ENCODE measurements around the gene UBC.
"Not testable (repeated sequence)": the region's sequence is repeated elsewhere in the genome, so short reads cannot be mapped to it uniquely, and the experiment has no call there.

Gene UBC

DNA sequence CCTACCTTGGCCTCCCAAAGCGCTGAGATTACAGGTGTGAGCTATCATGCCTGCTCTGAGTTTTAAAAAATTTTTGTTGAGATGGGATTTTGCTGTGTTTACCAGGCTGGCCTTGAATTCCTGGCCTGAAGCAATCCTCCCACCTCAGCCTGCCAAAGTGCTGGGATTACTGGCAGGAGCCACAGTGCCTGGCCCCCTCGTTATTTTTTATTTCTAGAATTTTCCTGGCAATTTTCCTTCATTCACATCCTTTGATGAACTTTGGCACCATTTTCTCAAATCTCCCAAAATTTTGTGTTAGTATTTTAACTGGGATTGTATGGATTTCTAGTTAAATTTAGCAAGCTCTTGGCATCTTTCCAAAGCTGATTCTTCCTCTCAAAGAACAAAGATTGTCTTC is 26.2 kb downstream of the UBC start:
- H3K79me2 ChIP-seq (ENCODE audit: control insufficient read depth, low read length) = no peaks in the 10 kb centered on the region
- no peak for TF ChIP-seq EZH2phosphoT487 (IDR thresholded peaks at IDR 0.05; ENCODE audit: borderline replicate concordance, low read length)
- TF ChIP-seq, protein P1, sequence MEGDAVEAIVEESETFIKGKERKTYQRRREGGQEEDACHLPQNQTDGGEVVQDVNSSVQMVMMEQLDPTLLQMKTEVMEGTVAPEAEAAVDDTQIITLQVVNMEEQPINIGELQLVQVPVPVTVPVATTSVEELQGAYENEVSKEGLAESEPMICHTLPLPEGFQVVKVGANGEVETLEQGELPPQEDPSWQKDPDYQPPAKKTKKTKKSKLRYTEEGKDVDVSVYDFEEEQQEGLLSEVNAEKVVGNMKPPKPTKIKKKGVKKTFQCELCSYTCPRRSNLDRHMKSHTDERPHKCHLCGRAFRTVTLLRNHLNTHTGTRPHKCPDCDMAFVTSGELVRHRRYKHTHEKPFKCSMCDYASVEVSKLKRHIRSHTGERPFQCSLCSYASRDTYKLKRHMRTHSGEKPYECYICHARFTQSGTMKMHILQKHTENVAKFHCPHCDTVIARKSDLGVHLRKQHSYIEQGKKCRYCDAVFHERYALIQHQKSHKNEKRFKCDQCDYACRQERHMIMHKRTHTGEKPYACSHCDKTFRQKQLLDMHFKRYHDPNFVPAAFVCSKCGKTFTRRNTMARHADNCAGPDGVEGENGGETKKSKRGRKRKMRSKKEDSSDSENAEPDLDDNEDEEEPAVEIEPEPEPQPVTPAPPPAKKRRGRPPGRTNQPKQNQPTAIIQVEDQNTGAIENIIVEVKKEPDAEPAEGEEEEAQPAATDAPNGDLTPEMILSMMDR (IDR thresholded peaks at IDR 0.05; ENCODE audit: low read depth, low read length, poor library complexity, severe bottlenecking) = no peak
- peak overlapping the region; percentile 61 for H3K4me2 ChIP-seq (ENCODE audit: low read length)

DNA sequence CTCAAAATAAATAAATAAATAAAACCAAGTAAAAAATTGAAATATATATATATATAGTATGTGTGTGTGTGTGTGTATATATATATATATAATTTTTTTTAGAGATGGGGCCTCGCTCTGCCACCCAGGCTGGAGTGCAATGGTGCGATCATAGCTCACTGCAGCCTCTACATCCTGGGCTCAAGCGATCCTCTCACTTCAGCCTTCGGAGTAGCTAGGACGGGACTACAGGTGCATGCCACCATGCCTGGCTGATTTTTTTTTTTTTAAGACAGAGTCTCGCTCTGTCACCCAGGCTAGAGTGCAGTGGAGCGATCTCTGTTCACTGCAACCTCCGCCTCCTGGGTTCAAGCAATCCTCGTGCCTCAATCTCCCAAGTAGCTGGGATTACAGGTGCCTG is 26.7 kb downstream of the UBC start:
- H3K4me1 ChIP-seq (ENCODE audit: control insufficient read depth, low read length) = peaks cover 95% of the 10 kb centered on the region
- peak overlapping the region; percentile 91 for H3K27ac ChIP-seq (ENCODE audit: low read depth, low read length)
- not testable (repeated sequence) for H3K79me2 ChIP-seq (ENCODE audit: control insufficient read depth, low read length); H3K9me3 ChIP-seq (ENCODE audit: control insufficient read depth, insufficient read depth, low read length); H3K9me2 ChIP-seq (replicated peaks; ENCODE audit: control insufficient read depth, low read length); H3K36me3 ChIP-seq (ENCODE audit: control insufficient read depth, low read length); H3K27me3 ChIP-seq (ENCODE audit: control insufficient read depth, low read length); H4K20me1 ChIP-seq (ENCODE audit: control insufficient read depth, insufficient read depth, low read depth, low read length)
- peaks cover 27% of the 10 kb centered on the region for H3F3A ChIP-seq (ENCODE audit: control insufficient read depth, insufficient read depth)
- peak overlapping the region; percentile 61 for H3K4me2 ChIP-seq (ENCODE audit: low read length)
- H3K4me3 ChIP-seq (ENCODE audit: low read length) = peak overlapping the region; percentile 36

More for the DNA sequence above, 26.2 kb downstream of the UBC start:
- Histone ChIP-seq H3K27ac (ENCODE audit: low read depth, low read length) (peak overlapping the region; percentile 62), H3K27me3 (ENCODE audit: control insufficient read depth, low read length) (no peaks in the 10 kb centered on the region), H3K9me2 (replicated peaks; ENCODE audit: control insufficient read depth, low read length) (no peaks in the 10 kb centered on the region), H3F3A (ENCODE audit: control insufficient read depth, insufficient read depth) (peaks cover 29% of the 10 kb centered on the region), H4K20me1 (ENCODE audit: control insufficient read depth, insufficient read depth, low read depth, low read length) (no peaks in the 10 kb centered on the region), H3K4me3 (ENCODE audit: low read length) (peak overlapping the region; percentile 36), H3K36me3 (ENCODE audit: control insufficient read depth, low read length) (no peaks in the 10 kb centered on the region), H3K9me3 (ENCODE audit: control insufficient read depth, insufficient read depth, low read length) (no peaks in the 10 kb centered on the region), H3K4me1 (ENCODE audit: control insufficient read depth, low read length) (peaks cover 95% of the 10 kb centered on the region)

DNA sequence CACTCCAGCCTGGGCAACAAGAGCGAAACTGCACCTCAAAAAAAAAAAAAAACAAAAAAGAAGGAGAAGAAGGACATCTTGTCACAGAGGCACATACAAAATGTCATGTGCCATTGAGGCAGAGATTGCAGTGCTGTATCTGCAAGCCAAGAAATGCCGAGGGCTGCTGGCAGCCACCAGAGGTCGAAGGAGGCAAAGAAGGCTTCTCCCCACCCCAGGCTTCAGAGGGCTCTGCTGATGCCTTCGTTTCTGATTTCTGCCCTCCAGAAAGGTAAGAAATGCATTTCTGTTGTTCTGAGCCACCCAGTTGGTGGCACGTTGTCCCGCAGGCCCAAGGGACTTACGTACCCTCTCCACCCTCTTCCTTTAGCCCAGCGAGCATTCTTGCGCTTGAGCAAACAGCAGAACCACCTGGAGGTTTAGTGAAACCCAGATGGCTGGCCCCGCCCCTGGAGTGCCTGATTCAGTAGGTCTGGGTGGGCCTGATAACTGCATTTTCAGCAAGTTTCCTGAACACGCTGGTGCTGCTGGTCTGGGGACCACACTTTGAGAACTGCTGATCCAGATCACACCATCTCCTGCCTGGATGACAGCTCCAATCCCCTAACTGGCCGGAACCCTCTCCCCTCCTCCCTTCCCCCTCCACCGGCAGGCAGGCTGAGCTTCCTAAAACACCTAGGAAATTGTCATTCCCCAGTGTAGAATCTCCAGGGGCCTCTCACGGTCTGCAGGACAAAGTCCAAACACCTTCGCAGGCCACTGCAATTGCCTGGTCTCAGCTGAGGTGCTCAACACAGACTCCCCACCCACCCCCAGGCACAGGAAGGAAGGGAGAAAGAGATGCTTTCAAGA is 29.6 kb downstream of the UBC start:
- no peaks in the 10 kb centered on the region for H3K27me3 ChIP-seq (ENCODE audit: control insufficient read depth, low read length)
- H3K27ac ChIP-seq (ENCODE audit: low read depth, low read length) = peak overlapping the region; percentile 91
- H3F3A ChIP-seq (ENCODE audit: control insufficient read depth, insufficient read depth) = peaks cover 25% of the 10 kb centered on the region
- H3K4me3 ChIP-seq (ENCODE audit: low read length) = peak overlapping the region; percentile 63
- TF ChIP-seq EZH2phosphoT487 (IDR thresholded peaks at IDR 0.05; ENCODE audit: borderline replicate concordance, low read length) = no peak
- TF ChIP-seq, protein P1 (IDR thresholded peaks at IDR 0.05; ENCODE audit: low read depth, low read length, poor library complexity, severe bottlenecking) = no peak
- H3K9me3 ChIP-seq (ENCODE audit: control insufficient read depth, insufficient read depth, low read length) = no peaks in the 10 kb centered on the region
- H4K20me1 ChIP-seq (ENCODE audit: control insufficient read depth, insufficient read depth, low read depth, low read length) = no peaks in the 10 kb centered on the region
- H3K36me3 ChIP-seq (ENCODE audit: control insufficient read depth, low read length) = no peaks in the 10 kb centered on the region
- H3K4me2 ChIP-seq (ENCODE audit: low read length) = peak overlapping the region; percentile 83
- H3K9me2 ChIP-seq (replicated peaks; ENCODE audit: control insufficient read depth, low read length) = no peaks in the 10 kb centered on the region
- no peaks in the 10 kb centered on the region for H3K79me2 ChIP-seq (ENCODE audit: control insufficient read depth, low read length)
- peaks cover 90% of the 10 kb centered on the region for H3K4me1 ChIP-seq (ENCODE audit: control insufficient read depth, low read length)
